DOHH2 (cell line): Measurements from ENCODE around the gene INO80.

ENCODE experiments used
- H3F3A ChIP-seq: fragments of 200-600 bp; sonication (generic), shearing (Covaris generic); 2 replicates; pipeline ENCODE4 v1.6.0; 2016; ENCODE audit warnings: antibody characterized with exemption, mild to moderate bottlenecking; ENCODE audit not compliant: control insufficient read depth, insufficient read depth
- H3K27ac ChIP-seq: fragments of 200-600 bp; sonication (generic); 2 replicates; pipeline ENCODE4 v1.5.1; 2014; ENCODE audit warnings: low read depth, mild to moderate bottlenecking, low read length, moderate library complexity
- H3K27me3 ChIP-seq: fragments of 200-600 bp; sonication (generic); 2 replicates; pipeline ENCODE4 v1.6.1; 2014; ENCODE audit warnings: mild to moderate bottlenecking, low read length, mixed read lengths; ENCODE audit not compliant: control insufficient read depth
- H3K36me3 ChIP-seq: fragments of 200-600 bp; sonication (generic); 2 replicates; pipeline ENCODE4 v1.6.1; 2014; ENCODE audit warnings: mild to moderate bottlenecking, low read length, moderate library complexity, mixed read lengths; ENCODE audit not compliant: control insufficient read depth
- H3K4me1 ChIP-seq: fragments of 200-600 bp; sonication (generic); 2 replicates; pipeline ENCODE4 v1.6.1; 2014; ENCODE audit warnings: mild to moderate bottlenecking, low read length, mixed read lengths; ENCODE audit not compliant: control insufficient read depth
- H3K4me2 ChIP-seq: fragments of 200-600 bp; sonication (generic); 2 replicates; pipeline ENCODE4 v1.6.0; 2014; ENCODE audit warnings: mild to moderate bottlenecking, low read length, moderate library complexity
- H3K4me3 ChIP-seq: fragments of 200-600 bp; sonication (generic); 2 replicates; pipeline ENCODE4 v1.5.1; 2014; ENCODE audit warnings: mild to moderate bottlenecking, low read length, mixed read lengths
- H3K79me2 ChIP-seq: fragments of 200-600 bp; sonication (generic); 2 replicates; pipeline ENCODE4 v1.6.1; 2014; ENCODE audit warnings: mild to moderate bottlenecking, low read length, mixed read lengths; ENCODE audit not compliant: control insufficient read depth
- H3K9me2 ChIP-seq: fragments of 200-600 bp; sonication (generic); replicated peaks from 2 replicates; pipeline ENCODE4 v1.6.1; 2014; ENCODE audit warnings: mild to moderate bottlenecking, low read length, mixed read lengths; ENCODE audit not compliant: control insufficient read depth
- H3K9me3 ChIP-seq: fragments of 200-600 bp; sonication (generic); 2 replicates; pipeline ENCODE4 v1.6.1; 2014; ENCODE audit warnings: antibody characterized with exemption, low read length, mixed read lengths; ENCODE audit not compliant: control insufficient read depth, insufficient read depth
- H4K20me1 ChIP-seq: fragments of 200-600 bp; sonication (generic); 2 replicates; pipeline ENCODE4 v1.6.0; 2014; ENCODE audit warnings: low read depth, mild to moderate bottlenecking, antibody characterized with exemption, low read length, moderate library complexity; ENCODE audit not compliant: control insufficient read depth, insufficient read depth
- CTCF ChIP-seq: fragments of 200-600 bp; sonication (generic); IDR thresholded peaks from one replicate; pipeline ENCODE4 v1.5.1; 2014; ENCODE audit warnings: antibody characterized with exemption, mild to moderate bottlenecking, low read depth, low read length; ENCODE audit not compliant: poor library complexity, severe bottlenecking
- EZH2phosphoT487 ChIP-seq: fragments of 200-600 bp; sonication (generic); IDR thresholded peaks from 2 replicates; pipeline ENCODE4 v1.6.1; 2017; ENCODE audit warnings: borderline replicate concordance, mild to moderate bottlenecking, antibody characterized with exemption, low read length, moderate library complexity, mixed read lengths

The INO80 gene

GRCh38 chr15:41160639-41161315 lies 44.7 kb upstream of the INO80 start:
- H3K36me3 ChIP-seq: no peaks in the 10 kb centered on the region
- no peak for TF ChIP-seq EZH2phosphoT487
- no peak for TF ChIP-seq CTCF
- H3F3A ChIP-seq: no peaks in the 10 kb centered on the region
- H3K4me3 ChIP-seq: no peak overlapping the region
- peaks cover 6% of the 10 kb centered on the region for H3K27me3 ChIP-seq
- H4K20me1 ChIP-seq: no peaks in the 10 kb centered on the region
- no peaks in the 10 kb centered on the region for H3K9me2 ChIP-seq
- no peak overlapping the region for H3K27ac ChIP-seq
- H3K4me1 ChIP-seq: no peaks in the 10 kb centered on the region
- H3K4me2 ChIP-seq: no peak overlapping the region
- no peaks in the 10 kb centered on the region for H3K9me3 ChIP-seq
- no peaks in the 10 kb centered on the region for H3K79me2 ChIP-seq

- H3K4me3 ChIP-seq: no peak overlapping the region
- no peaks in the 10 kb centered on the region; the same call in 1 of the 2 replicates for H3K27me3 ChIP-seq
- H3K9me3 ChIP-seq: no peaks in the 10 kb centered on the region
- H3K4me2 ChIP-seq: no peak overlapping the region
- no peaks in the 10 kb centered on the region for H3K4me1 ChIP-seq
- no peaks in the 10 kb centered on the region for H3F3A ChIP-seq
- no peaks in the 10 kb centered on the region for H3K79me2 ChIP-seq
- no peaks in the 10 kb centered on the region for H3K36me3 ChIP-seq
- no peak for TF ChIP-seq EZH2phosphoT487
- H3K9me2 ChIP-seq: no peaks in the 10 kb centered on the region
- H3K27ac ChIP-seq: no peak overlapping the region
- no peaks in the 10 kb centered on the region for H4K20me1 ChIP-seq
Measured at GRCh38 chr15:41154412-41154811, 38.3 kb upstream of the INO80 start.

GRCh38 chr15:41153733-41154132 lies 37.7 kb upstream of the INO80 start:
- H3K9me3 ChIP-seq: no peaks in the 10 kb centered on the region
- H3K9me2 ChIP-seq: no peaks in the 10 kb centered on the region
- H3F3A ChIP-seq: no peaks in the 10 kb centered on the region
- no peak for TF ChIP-seq EZH2phosphoT487
- no peak for TF ChIP-seq CTCF
- H3K79me2 ChIP-seq: no peaks in the 10 kb centered on the region
- no peak overlapping the region for H3K4me2 ChIP-seq
- H3K36me3 ChIP-seq: no peaks in the 10 kb centered on the region
- H3K27ac ChIP-seq: no peak overlapping the region
- H4K20me1 ChIP-seq: no peaks in the 10 kb centered on the region
- no peaks in the 10 kb centered on the region; the same call in 1 of the 2 replicates for H3K27me3 ChIP-seq
- no peak overlapping the region for H3K4me3 ChIP-seq
- H3K4me1 ChIP-seq: no peaks in the 10 kb centered on the region

- no peaks in the 10 kb centered on the region; the same call in 1 of the 2 replicates for H3K27me3 ChIP-seq
- no peaks in the 10 kb centered on the region for H3K79me2 ChIP-seq
- H3K9me2 ChIP-seq: no peaks in the 10 kb centered on the region
- no peak overlapping the region for H3K27ac ChIP-seq
- H3K4me3 ChIP-seq: no peak overlapping the region
- H3K9me3 ChIP-seq: no peaks in the 10 kb centered on the region
- no peak overlapping the region for H3K4me2 ChIP-seq
- no peaks in the 10 kb centered on the region for H3K36me3 ChIP-seq
- no peaks in the 10 kb centered on the region for H3F3A ChIP-seq
- no peaks in the 10 kb centered on the region for H3K4me1 ChIP-seq
- no peak for TF ChIP-seq CTCF
- no peak for TF ChIP-seq EZH2phosphoT487
- H4K20me1 ChIP-seq: no peaks in the 10 kb centered on the region
Measured at GRCh38 chr15:41151451-41152005, 35.4 kb upstream of the INO80 start.
